Measurements from ENCODE around the gene TCAIM. TPM values are rescaled to one million over a fixed set of nuclear protein-coding genes. Genes with fewer than 3 reads are reported as not detected.

TCAIM gene
- total RNA-seq, 1 experiment from 2014 or later: 23.8 TPM

- Histone ChIP-seq H3K14ac (ENCODE audit: insufficient read depth, low read length) (no peak overlapping the region), H3K27me3 (ENCODE audit: insufficient read depth, low read length) (no peaks in the 10 kb centered on the region), H3T11ph (ENCODE audit: low read length) (no peak overlapping the region), H3K79me1 (ENCODE audit: insufficient read depth, low read depth, low read length, poor library complexity, severe bottlenecking) (no peaks in the 10 kb centered on the region), H2BK120ac (ENCODE audit: low read depth, low read length, poor library complexity, severe bottlenecking) (no peak overlapping the region), H2BK12ac (ENCODE audit: insufficient read length, low read depth, low read length) (no peak overlapping the region), H3K23ac (ENCODE audit: insufficient read length, low read depth, low read length) (no peak overlapping the region), H2BK15ac (ENCODE audit: low read depth, low read length) (no peak overlapping the region), H3K4me1 (ENCODE audit: insufficient read depth, low read length) (no peaks in the 10 kb centered on the region), H3K4me2 (ENCODE audit: insufficient read depth, insufficient read length, low read length) (no peak overlapping the region), H2BK5ac (ENCODE audit: insufficient read length, low read length) (no peak overlapping the region), H3K56ac (ENCODE audit: insufficient read length, low read depth, low read length) (no peak overlapping the region), H4K8ac (replicated peaks; ENCODE audit: insufficient read length, low read depth, low read length) (no peak overlapping the region), H2BK20ac (ENCODE audit: low read depth, low read length, poor library complexity, severe bottlenecking) (no peak overlapping the region), H3K18ac (ENCODE audit: insufficient read length, low read depth, low read length) (no peak overlapping the region), H3K79me2 (ENCODE audit: insufficient read depth, low read length) (no peaks in the 10 kb centered on the region), H2AK5ac (ENCODE audit: insufficient read length, low read length) (no peak overlapping the region), H3K9me3 (ENCODE audit: control insufficient read depth, low read depth, low read length) (no peaks in the 10 kb centered on the region), H4K20me1 (ENCODE audit: control insufficient read depth, insufficient read depth, insufficient read length) (no peaks in the 10 kb centered on the region), H3K9ac (ENCODE audit: extremely low read depth, insufficient read length, low read length) (no peak overlapping the region), H4K91ac (ENCODE audit: insufficient read length, low read depth, low read length) (no peak overlapping the region), H2AFZ (ENCODE audit: low read length) (no peak overlapping the region), H3K27ac (ENCODE audit: insufficient read length, low read depth, low read length) (no peak overlapping the region), H3K23me2 (ENCODE audit: insufficient read length, low read depth, low read length, poor library complexity, severe bottlenecking) (no peaks in the 10 kb centered on the region), H4K5ac (ENCODE audit: insufficient read length, low read depth, low read length) (no peak overlapping the region), H3K4ac (ENCODE audit: low read depth, low read length) (no peak overlapping the region)
- no peaks in the 10 kb centered on the region for H3K36me3 Mint-ChIP-seq (ENCODE audit: insufficient read depth in 1 of 3, low read depth in 3 of 3)
- H3K4me1 Mint-ChIP-seq: no peaks in the 10 kb centered on the region
- peaks cover 6% of the 10 kb centered on the region for H3K27me3 Mint-ChIP-seq (ENCODE audit: low read depth)
- H3K4me3 Mint-ChIP-seq: no peak overlapping the region
- no peaks in the 10 kb centered on the region for H3K9me3 Mint-ChIP-seq
- no peak for DNase-seq
- TF ChIP-seq, protein P1, sequence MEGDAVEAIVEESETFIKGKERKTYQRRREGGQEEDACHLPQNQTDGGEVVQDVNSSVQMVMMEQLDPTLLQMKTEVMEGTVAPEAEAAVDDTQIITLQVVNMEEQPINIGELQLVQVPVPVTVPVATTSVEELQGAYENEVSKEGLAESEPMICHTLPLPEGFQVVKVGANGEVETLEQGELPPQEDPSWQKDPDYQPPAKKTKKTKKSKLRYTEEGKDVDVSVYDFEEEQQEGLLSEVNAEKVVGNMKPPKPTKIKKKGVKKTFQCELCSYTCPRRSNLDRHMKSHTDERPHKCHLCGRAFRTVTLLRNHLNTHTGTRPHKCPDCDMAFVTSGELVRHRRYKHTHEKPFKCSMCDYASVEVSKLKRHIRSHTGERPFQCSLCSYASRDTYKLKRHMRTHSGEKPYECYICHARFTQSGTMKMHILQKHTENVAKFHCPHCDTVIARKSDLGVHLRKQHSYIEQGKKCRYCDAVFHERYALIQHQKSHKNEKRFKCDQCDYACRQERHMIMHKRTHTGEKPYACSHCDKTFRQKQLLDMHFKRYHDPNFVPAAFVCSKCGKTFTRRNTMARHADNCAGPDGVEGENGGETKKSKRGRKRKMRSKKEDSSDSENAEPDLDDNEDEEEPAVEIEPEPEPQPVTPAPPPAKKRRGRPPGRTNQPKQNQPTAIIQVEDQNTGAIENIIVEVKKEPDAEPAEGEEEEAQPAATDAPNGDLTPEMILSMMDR (conservative IDR thresholded peaks at IDR 0.05): no peak
- WGBS (ENCODE audit: extremely low coverage, insufficient read length, low lambda C conversion rate): no CpG with 5 or more reads among the region's 2 CpGs
- no peak overlapping the region for H3K27ac Mint-ChIP-seq
Measured at GRCh38 chr3:44292276-44292675, 46.3 kb upstream of the TCAIM start.

Measured in H9 (cell line).